GM21786 (cell line): ENCODE measurements around the gene CD300LF.

Experiments
- ATAC-seq: cut with Tn5 transposase; IDR thresholded peaks from one replicate; pipeline ENCODE4 v1.9.1; 2021; ENCODE audit not compliant: unreplicated experiment

The CD300LF gene

DNA sequence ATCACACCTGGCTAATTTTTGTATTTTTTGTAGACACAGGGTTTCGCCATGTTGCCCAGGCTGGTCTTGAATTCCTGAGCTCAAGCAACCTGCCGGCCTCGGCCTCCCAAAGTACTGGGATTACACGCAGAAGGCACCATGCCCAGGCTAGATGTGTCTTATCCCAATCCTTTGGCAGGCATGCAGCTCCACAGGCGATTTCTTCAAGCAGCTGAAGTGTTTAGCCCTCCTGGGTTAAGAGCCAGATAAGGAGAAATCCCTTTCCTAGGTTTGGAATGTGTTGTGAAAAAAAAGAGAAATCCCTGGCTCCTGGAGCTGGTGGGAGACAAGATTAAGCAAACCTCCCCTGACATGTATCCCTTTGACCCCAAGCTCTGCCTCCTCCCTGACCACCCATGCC lies 33.7 kb upstream of the CD300LF start:
- ATAC-seq, result no peak

- no peak for ATAC-seq
Measured at GRCh38 chr17:74745548-74746177, 32.9 kb upstream of the CD300LF start.

DNA sequence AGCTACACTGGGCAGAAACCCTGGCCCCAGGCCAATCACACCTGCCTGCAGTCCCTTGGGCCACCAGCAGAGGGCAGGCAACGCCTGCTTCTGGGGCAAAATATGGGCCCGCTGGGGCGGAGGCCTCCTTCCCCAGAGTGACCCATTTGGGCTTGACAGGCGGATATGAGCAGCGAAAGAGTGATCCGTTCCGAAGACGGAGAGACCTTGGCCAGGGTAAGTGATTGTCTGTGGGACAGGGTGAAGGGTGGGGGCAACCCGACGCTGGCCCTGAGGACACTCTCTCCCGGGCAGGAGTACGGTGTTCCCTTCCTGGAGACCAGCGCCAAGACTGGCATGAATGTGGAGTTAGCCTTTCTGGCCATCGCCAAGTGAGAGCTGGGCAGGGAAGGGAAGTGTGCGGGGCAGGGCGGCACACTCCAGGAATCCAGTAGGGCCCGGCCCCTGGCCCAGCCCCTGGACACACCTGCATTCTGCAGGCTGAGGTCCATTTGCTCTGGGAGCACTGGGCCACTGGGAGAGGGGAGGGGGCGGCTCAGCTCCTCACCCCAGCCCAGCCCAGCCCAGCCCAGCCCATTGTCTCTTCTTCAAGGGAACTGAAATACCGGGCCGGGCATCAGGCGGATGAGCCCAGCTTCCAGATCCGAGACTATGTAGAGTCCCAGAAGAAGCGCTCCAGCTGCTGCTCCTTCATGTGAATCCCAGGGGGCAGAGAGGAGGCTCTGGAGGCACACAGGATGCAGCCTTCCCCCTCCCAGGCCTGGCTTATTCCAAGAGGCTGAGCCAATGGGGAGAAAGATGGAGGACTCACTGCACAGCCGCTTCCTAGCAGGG lies 32.2 kb upstream of the CD300LF start:
- ATAC-seq, result no peak

- ATAC-seq, result no peak
Measured at GRCh38 chr17:74744349-74744713, 31.6 kb upstream of the CD300LF start.

GRCh38 chr17:74743755-74744154 lies 31.0 kb upstream of the CD300LF start:
- ATAC-seq, result no peak

- no peak for ATAC-seq
Measured at GRCh38 chr17:74742978-74743545, 30.3 kb upstream of the CD300LF start.

DNA sequence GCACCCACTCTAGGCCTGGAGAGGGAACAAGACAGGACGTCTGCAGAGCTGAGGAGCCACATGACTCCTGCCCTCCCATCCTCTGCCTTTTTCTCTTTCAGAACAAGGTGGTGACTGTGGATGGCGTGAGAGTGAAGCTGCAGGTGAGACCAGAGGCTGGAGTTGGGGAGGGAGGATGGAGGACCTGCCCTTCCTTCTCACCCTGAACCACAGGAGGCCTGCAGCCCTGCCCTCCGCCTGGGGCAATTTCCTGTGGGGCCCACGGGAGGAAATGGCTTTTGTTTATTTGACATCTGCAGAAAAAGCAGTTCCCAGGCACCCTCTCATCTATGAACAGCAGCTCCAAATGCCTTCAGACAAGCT lies 29.4 kb upstream of the CD300LF start:
- ATAC-seq, result peak; percentile 37

GRCh38 chr17:74740641-74741387 lies 28.1 kb upstream of the CD300LF start:
- no peak for ATAC-seq

GRCh38 chr17:74740173-74740572 lies 27.4 kb upstream of the CD300LF start:
- no peak for ATAC-seq

DNA sequence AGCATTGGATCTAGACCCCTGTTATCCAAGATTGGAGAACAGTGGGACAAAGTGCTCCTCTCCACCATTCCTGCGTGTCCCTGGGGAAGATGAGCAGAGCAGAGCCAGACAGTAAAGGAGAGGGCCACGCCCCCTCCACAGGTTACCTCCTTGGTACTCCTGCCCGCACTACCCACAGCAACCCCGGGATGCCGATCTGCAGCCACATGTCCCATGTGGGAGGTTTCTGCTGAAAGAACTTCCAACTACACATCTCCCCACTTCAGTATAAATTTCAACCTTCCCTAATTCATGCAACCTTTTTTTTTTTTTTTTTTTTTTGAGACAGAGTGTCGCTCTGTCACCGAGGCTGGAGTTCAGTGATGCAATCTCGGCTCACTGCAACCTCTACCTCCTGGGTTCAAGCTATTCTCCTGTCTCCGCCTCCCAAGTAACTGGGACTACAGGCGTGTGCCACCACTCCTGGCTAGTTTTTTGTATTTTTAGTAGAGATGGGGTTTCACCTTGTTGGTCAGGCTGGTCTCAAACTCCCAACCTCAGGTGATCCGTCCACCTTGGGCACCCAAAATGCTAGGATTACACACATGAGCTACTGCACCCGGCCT lies 26.6 kb upstream of the CD300LF start:
- ATAC-seq, result no peak

DNA sequence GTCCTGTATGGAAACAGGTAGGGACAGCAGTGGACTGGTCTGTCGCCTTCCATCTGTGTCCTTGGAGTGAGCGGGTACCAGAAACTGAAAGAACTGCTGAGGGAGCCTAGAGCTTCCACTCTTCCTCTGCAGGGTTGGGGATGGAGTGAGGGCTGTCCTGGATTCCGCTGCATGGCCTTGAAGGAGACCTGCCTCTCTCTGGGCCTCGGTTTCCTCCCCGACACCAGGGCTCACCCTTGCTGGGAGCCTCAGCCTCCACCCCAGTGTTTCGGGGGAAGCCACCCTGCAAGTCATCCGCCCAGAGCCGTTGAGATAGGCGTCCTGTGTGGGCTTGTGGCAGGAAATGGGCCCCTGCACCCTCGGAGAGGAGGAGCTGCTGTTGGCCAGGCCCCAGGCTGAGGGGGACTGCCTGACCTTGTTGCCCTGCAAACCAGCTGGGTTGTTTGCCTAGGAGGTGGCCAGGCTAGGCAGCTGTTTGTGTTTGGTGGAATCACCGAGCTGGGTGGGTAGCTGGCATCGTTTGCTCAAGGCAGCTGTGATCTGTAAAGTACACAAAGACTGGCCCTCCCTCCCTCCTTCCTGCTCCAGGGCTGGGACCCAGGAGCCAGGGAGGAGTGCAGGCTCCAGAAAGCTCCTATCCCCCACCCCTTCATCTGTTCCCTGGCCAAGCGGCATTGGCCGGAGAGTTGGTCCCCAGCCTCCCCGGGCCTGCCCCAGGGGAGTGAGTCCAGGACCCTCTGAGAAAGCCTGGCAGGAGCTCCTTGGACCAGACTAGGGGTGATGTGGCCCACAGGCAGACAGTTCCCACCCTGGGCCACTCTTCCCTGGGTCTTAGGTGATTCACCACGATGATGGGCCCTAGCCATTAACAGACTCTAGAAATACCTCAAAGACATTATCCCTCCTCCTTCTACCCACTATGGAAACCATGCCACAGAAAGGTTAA lies 25.6 kb upstream of the CD300LF start:
- ATAC-seq, result peak; percentile 52

DNA sequence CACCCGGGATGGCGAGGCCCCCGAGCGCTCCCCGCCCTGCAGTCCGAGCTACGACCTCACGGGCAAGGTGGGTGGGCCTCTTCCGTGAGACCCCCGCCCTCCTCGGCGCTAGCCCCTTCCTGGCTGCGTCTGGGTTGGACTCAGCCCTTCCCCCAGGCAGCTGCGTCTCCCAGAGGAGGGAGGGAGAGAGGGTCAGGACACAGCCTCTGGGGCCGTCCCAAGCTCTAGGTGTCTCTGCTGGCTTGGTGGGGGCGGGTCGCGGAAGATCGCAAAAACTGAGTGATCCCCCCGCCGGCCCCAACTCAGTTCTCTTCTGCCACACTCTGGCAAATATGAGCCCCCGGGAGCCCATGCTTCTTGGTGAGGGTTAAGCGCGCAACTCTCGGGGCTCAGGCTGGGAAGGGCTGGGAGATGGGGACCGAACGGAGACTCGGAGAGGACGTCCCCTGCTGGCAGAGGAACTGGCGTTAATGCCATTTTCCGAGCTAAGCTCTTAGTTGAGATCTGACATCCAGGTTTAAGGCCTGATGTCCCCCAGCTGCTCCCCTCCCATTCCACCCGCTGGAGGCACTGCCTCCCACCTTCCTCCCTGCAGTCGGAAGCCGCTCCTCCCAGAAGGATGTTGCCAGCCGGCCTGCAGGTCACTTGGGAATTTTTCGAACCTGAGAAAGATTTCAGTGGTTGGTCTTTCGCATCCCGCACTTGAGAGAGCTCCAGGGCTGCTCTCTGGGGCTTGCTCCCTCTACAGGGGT lies 24.8 kb upstream of the CD300LF start:
- ATAC-seq, result no peak

GRCh38 chr17:74736513-74737298 lies 24.0 kb upstream of the CD300LF start, which contains the start of gene RAB37:
TSS of gene RAB37 (plus strand) at chr17:74737256. CDS start at chr17:74737273, 17 bp downstream.
- peak; percentile 36 for ATAC-seq

DNA sequence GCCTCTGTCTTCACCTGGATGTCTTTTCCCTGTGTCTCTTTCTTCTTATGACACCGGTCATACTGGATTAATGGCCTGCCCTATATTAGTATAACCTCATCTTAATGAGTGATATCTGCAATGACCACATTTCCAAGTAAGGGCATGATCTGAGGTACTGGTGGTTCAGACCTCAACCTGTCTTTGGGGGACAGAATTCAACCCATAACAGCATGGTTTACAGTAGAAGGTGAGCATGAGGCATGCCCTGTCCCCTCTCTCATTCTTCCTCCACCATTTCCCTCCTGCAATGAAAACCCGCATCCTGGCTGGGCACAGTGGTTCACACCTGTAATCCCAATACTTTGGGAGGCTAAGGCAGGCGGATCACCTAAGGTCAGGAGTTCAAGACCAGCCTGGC lies 21.5 kb upstream of the CD300LF start:
- ATAC-seq, result no peak

DNA sequence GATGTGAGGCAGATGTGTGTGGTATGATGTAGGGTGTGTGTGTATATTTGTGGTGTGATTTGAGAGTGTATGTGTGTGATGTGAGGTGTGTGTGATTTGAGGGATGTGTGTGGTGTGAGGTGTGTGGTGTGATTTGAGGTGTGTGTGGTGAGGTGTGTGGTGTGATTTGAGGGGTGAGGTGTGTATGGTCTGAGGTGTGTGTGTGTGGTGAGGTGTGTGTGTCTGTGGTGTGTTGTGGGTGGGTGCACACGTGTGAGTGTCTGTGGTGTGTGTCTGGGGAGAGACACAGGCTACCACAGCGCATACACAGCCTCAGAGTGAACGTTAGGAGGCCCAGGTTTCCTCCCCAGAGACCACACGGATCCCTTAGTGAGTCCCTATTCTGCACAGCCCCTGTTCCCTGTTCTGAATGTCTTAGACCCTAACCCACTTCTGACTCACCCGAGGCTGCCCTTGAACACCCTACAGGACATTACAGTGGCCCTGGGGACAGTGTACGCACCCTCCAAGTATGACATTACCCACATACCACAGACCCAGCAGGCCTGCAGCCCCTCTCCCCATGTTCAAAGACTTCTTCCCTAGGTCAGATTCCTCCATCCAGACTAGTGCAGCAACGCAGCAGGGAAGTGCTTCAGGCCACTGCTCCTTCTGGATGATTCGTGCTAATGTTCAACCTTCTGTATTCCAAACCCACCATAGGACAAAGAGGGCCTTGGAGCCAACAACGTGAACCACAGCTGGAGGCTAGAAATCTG lies 20.8 kb upstream of the CD300LF start:
- no peak for ATAC-seq

- ATAC-seq, result no peak
Measured at GRCh38 chr17:74732042-74732867, 19.5 kb upstream of the CD300LF start.

GRCh38 chr17:74731347-74731605 lies 18.6 kb upstream of the CD300LF start:
- ATAC-seq, result no peak
